NCI-H345 (cell line): Measurements from ENCODE around the gene GGA1.
A peak's percentile ranks its signal among the peaks of the same experiment; 100 is the strongest.

Experiments
- DNase-seq: peaks from one replicate; lab custom pipeline; 2025; lab: John Stamatoyannopoulos, UW

The GGA1 gene

DNA sequence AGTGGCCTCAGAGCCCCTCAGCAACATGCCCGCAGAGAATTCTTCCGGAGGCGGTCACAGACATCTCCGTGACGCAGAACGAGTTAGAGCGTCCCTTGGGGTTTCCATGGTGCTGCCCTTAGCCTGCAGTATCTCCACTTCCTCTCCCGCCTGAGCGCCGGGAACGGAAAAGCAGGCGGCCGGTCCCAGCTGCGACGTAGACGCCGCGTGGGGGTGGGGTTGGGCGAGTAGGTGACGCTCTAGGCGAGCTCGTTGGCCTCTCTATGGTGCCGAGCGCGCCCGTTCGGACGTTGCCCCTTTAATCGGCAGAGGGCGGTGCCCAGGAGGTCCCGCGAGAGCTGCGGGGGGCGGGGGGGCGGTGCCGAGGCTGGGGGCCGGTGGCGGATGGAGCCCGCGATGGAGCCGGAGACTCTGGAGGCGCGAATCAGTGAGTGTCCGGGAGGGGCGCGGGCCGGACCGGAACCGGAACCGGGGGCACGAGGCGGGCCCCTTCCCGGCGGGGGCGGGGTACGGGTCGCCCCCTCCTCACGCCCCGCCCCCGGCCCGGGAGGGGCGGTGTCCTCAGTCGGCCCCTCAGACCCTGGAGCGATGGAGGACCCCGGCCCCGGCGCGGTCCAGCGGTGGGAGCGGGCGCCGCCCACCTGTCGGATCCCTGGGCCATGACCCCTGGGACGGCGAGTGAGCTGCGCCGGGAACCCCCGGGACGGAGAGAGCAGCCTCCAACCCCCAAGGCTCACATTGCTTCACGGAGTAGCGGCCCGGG is at the start of gene GGA1:
GGA1 (plus strand) TSS at position 358 of the 763 bp plus-strand sequence; CDS start at position 385, 27 bp downstream.
- DNase-seq: peak; percentile 97

GRCh38 chr22:37559521-37559900 is 49.1 kb upstream of the GGA1 start:
- no peak for DNase-seq

- DNase-seq: no peak
Measured at GRCh38 chr22:37559901-37560607, 48.6 kb upstream of the GGA1 start, which contains the start of gene CDC42EP1. Gene CDC42EP1 (plus strand): TSS chr22:37560480. CDS start chr22:37566350, 5,870 bp downstream.

DNA sequence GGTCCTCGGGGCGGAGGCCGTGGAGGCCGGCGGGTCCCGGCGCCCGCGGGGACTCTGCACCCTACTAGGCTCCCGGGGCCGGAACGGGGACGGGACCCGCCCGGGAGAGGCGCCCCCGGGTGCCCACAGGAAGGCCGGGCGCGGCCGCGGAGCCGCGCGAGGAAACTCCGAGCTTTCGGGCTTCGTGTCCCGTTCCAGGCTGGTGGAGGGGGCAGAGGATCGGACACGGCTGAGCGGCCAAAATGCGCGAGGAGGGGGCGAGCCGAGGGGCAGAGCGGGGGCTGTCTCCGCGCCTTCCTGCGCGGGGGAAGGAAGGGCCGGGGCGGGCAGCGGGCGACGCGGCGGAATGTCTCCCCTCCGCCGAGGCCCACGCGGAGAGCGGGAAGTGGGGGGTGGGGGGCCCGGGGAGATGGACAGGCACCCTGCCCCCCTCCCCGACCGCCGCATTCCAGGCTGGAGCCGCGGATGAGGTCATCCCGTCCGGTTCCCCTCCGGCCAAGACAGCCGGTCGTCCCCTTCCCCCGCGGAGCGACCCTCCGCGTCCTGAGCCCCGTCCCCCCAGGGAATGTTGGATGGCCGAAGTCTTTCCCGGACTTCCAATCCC is 47.9 kb upstream of the GGA1 start:
- DNase-seq: no peak

DNA sequence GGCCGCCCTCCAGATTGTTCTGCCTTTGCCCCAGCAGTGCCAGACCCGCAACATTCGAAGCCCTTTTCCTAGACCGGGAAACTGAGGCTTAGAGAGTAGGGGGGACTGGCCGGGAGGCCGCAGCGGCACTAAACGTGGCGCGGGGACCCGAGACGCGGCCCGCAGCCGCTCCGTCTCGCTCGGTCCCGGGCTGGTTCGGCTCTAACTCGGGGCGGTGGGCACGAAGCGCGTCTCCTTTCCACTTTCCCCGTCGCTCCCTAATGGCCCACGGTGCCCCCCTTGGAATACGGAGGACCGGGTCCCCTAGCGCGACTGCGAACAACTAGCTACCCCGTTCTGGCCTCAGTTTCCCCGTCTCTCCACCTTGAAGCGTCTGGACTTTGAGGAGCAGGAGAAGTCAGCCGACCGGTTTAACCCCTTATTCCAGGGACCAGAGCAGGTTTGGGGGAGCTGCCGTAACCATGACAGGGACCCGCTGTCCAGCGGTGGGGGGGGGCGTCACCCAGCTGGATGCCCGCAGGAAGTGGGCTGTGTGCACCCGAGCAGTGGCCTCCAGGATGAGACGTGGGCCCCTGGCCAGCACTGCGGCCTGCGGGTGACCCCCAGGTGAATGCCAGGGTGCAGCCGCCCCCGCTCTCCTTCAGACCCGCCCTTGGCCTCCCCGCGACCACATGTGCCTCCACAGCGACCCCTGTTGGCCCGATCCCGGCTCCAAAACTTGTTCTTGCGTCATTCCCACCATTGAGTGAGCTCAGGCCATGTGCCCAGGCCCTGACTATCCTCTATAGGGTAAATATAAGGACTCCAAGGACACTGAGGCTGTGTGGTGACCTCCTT is 47.2 kb upstream of the GGA1 start:
- peak; percentile 25 for DNase-seq

GRCh38 chr22:37562049-37562875 is 46.4 kb upstream of the GGA1 start:
- DNase-seq: no peak

- no peak for DNase-seq
Measured at GRCh38 chr22:37563153-37564081, 45.2 kb upstream of the GGA1 start.

DNA sequence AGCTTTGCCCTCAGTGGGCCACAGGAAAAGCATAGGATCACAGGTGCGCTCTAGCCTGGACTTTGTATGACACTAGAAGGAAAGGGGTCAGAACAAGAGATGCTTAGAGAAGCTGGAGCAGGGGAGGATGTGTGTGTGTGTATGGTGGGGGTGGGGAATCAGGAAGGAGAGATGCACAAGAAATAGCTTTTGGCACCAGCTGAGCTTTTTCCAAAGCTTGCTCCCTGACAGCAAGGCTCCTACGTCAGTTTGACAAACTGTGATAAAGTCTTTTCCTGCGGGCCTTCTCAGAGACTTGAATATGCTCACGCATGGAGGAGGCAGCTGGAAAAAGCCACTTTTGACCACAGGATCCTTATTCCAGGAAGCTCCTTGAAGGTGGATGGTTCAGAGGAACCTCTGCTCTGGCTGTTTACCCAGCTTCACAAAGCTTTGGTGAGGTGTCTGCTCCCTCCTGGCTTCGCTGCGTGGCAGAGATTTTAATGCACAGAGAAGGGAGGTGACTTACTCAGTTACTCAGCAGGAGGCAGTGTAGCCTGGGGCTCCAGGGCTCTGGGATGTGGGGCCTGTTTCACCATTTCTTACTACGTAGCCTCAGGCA is 44.4 kb upstream of the GGA1 start:
- DNase-seq: no peak

GRCh38 chr22:37565830-37566229 is 42.8 kb upstream of the GGA1 start:
- DNase-seq: no peak

GRCh38 chr22:37566329-37566837 is 42.3 kb upstream of the GGA1 start:
- DNase-seq: no peak

GRCh38 chr22:37566903-37567798 is 41.5 kb upstream of the GGA1 start:
- DNase-seq: peak; percentile 69

GRCh38 chr22:37568012-37568411 is 40.6 kb upstream of the GGA1 start:
- DNase-seq: no peak

GRCh38 chr22:37568448-37569008 is 40.1 kb upstream of the GGA1 start:
- no peak for DNase-seq

- DNase-seq: no peak
Measured at GRCh38 chr22:37569009-37569920, 39.4 kb upstream of the GGA1 start.

DNA sequence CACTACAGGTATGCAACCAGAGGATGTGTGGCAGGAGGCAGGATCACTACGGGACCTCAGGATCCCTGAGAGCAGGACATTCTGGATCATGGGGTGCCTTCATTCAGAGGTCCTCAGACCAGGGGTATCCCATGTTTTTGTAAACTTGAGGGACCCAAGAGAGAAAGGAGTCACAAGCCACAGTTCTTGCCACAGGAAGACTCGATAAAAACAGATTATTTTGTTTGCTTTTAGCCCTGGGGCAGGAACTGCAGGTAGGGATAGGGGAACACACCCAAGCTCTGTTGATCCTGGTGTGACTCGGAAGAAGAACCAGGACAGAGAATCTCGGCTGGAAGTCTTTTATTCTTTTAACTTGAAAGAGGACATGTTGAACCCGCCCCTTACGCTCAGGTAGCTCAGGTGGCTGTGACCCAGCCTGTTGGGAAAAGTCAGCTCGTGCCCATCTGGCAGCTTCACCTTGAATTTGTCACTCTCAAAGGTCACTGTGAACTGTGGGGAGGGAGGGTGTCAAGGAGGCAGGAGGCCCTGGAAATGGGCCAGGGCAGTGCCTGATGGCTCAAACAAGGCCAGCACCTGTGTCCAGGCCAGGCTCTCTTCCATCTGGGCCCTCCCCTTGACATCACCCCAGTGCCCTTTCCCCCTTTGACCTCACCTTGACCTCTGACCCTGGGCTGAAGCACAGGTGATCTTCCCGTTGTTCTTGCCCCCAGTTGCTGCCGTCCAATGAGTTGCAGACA is 38.5 kb upstream of the GGA1 start:
- DNase-seq: no peak

- no peak for DNase-seq
Measured at GRCh38 chr22:37570661-37570976, 38.0 kb upstream of the GGA1 start.
